ENCODE results near the gene ABR. TPM values are rescaled to one million over a fixed set of nuclear protein-coding genes. Genes with fewer than 3 reads are reported as not detected.

ABR gene
- polyA plus RNA-seq, 1 donor from 2014 or later = 34.5 TPM

DNA sequence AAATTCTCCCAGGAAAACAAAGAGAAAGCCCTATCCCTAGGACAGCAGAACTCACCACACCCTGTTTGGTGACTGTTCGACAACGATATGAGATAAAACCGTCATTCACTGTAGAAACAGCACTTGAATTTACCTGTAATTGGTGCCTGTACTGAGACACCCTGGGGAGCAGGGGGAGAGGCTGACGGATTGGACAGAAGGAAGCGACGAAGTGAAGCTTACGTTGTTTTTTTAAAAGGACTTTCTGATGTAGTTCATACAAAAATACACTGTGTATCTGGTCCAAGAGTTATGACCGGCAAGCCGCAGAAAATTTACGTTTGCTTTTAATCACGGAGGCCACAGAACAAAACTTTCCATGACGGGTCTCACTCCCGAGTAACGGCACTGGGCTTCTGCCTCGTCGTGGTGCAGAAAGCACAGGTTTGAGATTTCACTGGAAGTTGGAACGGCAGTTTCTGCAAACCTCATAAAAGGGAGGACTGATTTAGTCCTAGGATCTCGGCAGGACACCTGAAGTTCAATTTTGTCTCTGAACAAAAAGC lies 209.9 kb downstream of the ABR start:
- Histone ChIP-seq H2AFZ (ENCODE audit: low read depth, low read length) (peak overlapping the region; percentile 16), H3K9ac (ENCODE audit: low read length) (peak overlapping the region; percentile 45), H3K9me3 (ENCODE audit: low read length) (no peaks in the 10 kb centered on the region), H3K9me2 (ENCODE audit: insufficient read depth, low read length) (no peaks in the 10 kb centered on the region), H3F3A (ENCODE audit: insufficient read depth, low read length, poor library complexity, severe bottlenecking) (no peaks in the 10 kb centered on the region), H3K27ac (ENCODE audit: low read length) (peak overlapping the region; percentile 53), H3K79me2 (replicated peaks; ENCODE audit: insufficient read depth, low read length) (peaks cover 62% of the 10 kb centered on the region), H3K4me2 (ENCODE audit: low read length) (peak overlapping the region; percentile 59), H3K36me3 (ENCODE audit: insufficient read depth, low read length) (no peaks in the 10 kb centered on the region), H3K4me3 (ENCODE audit: low read length) (peak overlapping the region; percentile 58), H4K20me1 (ENCODE audit: insufficient read depth) (no peaks in the 10 kb centered on the region), H3K27me3 (ENCODE audit: insufficient read depth, low read depth, low read length) (no peaks in the 10 kb centered on the region)
- TF ChIP-seq, protein P1, sequence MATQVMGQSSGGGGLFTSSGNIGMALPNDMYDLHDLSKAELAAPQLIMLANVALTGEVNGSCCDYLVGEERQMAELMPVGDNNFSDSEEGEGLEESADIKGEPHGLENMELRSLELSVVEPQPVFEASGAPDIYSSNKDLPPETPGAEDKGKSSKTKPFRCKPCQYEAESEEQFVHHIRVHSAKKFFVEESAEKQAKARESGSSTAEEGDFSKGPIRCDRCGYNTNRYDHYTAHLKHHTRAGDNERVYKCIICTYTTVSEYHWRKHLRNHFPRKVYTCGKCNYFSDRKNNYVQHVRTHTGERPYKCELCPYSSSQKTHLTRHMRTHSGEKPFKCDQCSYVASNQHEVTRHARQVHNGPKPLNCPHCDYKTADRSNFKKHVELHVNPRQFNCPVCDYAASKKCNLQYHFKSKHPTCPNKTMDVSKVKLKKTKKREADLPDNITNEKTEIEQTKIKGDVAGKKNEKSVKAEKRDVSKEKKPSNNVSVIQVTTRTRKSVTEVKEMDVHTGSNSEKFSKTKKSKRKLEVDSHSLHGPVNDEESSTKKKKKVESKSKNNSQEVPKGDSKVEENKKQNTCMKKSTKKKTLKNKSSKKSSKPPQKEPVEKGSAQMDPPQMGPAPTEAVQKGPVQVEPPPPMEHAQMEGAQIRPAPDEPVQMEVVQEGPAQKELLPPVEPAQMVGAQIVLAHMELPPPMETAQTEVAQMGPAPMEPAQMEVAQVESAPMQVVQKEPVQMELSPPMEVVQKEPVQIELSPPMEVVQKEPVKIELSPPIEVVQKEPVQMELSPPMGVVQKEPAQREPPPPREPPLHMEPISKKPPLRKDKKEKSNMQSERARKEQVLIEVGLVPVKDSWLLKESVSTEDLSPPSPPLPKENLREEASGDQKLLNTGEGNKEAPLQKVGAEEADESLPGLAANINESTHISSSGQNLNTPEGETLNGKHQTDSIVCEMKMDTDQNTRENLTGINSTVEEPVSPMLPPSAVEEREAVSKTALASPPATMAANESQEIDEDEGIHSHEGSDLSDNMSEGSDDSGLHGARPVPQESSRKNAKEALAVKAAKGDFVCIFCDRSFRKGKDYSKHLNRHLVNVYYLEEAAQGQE (IDR thresholded peaks at IDR 0.05; ENCODE audit: borderline replicate concordance) = no peak
- TF ChIP-seq EZH2 (IDR thresholded peaks at IDR 0.05; ENCODE audit: borderline replicate concordance, insufficient read depth, low read length, poor library complexity, severe bottlenecking) = no peak
- no peak for TF ChIP-seq MXI1 (conservative IDR thresholded peaks at IDR 0.05; ENCODE audit: poor library complexity, severe bottlenecking)
- no peak for TF ChIP-seq EP300 (conservative IDR thresholded peaks at IDR 0.05; ENCODE audit: poor library complexity, severe bottlenecking)
- TF ChIP-seq TAF1 (IDR thresholded peaks at IDR 0.05; ENCODE audit: low read depth) = no peak
- TF ChIP-seq POLR2AphosphoS5 (IDR thresholded peaks at IDR 0.05) = no peak
- TF ChIP-seq, protein P2, sequence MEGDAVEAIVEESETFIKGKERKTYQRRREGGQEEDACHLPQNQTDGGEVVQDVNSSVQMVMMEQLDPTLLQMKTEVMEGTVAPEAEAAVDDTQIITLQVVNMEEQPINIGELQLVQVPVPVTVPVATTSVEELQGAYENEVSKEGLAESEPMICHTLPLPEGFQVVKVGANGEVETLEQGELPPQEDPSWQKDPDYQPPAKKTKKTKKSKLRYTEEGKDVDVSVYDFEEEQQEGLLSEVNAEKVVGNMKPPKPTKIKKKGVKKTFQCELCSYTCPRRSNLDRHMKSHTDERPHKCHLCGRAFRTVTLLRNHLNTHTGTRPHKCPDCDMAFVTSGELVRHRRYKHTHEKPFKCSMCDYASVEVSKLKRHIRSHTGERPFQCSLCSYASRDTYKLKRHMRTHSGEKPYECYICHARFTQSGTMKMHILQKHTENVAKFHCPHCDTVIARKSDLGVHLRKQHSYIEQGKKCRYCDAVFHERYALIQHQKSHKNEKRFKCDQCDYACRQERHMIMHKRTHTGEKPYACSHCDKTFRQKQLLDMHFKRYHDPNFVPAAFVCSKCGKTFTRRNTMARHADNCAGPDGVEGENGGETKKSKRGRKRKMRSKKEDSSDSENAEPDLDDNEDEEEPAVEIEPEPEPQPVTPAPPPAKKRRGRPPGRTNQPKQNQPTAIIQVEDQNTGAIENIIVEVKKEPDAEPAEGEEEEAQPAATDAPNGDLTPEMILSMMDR (IDR thresholded peaks at IDR 0.05; ENCODE audit: poor library complexity, severe bottlenecking) = no peak
- TF ChIP-seq SMC3 (conservative IDR thresholded peaks at IDR 0.05; ENCODE audit: poor library complexity) = no peak

DNA sequence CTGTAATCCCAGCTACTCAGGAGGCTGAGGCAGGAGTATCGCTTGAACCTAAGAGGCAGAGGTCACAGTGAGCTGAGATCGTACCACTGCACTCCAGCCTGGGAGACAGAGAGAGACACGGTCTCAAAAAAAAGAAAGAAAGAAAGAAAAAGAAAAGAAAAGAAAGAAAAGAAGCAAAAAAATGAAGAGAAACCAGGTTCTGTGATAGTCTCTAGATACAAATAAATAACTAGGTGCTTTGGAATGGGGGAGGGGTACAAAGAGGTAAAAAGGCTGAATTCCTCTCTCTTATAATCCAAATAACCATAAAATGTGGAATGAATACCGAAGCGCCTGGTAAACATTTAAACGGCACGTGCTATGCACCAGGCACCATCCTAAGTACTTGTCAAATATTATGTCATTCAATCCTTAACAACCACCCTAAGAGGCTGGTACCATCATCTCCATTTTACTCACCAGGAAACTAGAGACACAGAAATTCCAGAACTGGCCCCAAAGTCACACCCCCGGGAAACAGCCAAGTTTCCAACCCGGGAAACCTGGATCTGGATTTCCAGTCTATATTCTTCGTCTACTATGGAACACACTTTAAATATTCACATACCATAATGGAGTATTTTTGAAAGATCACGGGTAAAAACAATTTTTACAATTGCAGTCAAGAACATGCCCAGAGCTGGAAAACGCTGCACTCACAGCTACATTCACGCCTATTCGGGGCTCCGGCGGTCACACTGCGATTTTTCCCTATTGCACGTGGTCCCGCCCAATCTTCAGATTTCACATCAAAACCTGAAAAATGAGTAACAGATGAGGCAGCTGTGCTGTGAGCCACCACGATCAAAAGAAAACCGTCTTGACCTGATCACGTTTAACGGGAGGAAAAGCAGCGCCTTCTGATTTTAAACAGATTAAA lies 210.7 kb downstream of the ABR start:
- no peaks in the 10 kb centered on the region for H3F3A ChIP-seq (ENCODE audit: insufficient read depth, low read length, poor library complexity, severe bottlenecking)
- no peaks in the 10 kb centered on the region for H3K9me3 ChIP-seq (ENCODE audit: low read length)
- peak overlapping the region; percentile 59 for H3K4me2 ChIP-seq (ENCODE audit: low read length)
- H3K27me3 ChIP-seq (ENCODE audit: insufficient read depth, low read depth, low read length) = no peaks in the 10 kb centered on the region
- H3K4me3 ChIP-seq (ENCODE audit: low read length) = peak overlapping the region; percentile 58
- H3K9me2 ChIP-seq (ENCODE audit: insufficient read depth, low read length) = no peaks in the 10 kb centered on the region
- peak overlapping the region; percentile 16 for H2AFZ ChIP-seq (ENCODE audit: low read depth, low read length)
- no peaks in the 10 kb centered on the region for H4K20me1 ChIP-seq (ENCODE audit: insufficient read depth)
- TF ChIP-seq EZH2 (IDR thresholded peaks at IDR 0.05; ENCODE audit: borderline replicate concordance, insufficient read depth, low read length, poor library complexity, severe bottlenecking) (no peak), SMC3 (conservative IDR thresholded peaks at IDR 0.05; ENCODE audit: poor library complexity) (no peak), TAF1 (IDR thresholded peaks at IDR 0.05; ENCODE audit: low read depth) (no peak), MXI1 (conservative IDR thresholded peaks at IDR 0.05; ENCODE audit: poor library complexity, severe bottlenecking) (no peak), EP300 (conservative IDR thresholded peaks at IDR 0.05; ENCODE audit: poor library complexity, severe bottlenecking) (no peak), POLR2AphosphoS5 (IDR thresholded peaks at IDR 0.05) (no peak), RAD21 (conservative IDR thresholded peaks at IDR 0.05) (no peak)
- TF ChIP-seq, protein P1 (IDR thresholded peaks at IDR 0.05; ENCODE audit: borderline replicate concordance) = no peak
- TF ChIP-seq, protein P2 (IDR thresholded peaks at IDR 0.05; ENCODE audit: poor library complexity, severe bottlenecking) = no peak
- no peaks in the 10 kb centered on the region for H3K36me3 ChIP-seq (ENCODE audit: insufficient read depth, low read length)
- peak overlapping the region; percentile 45 for H3K9ac ChIP-seq (ENCODE audit: low read length)
- peak overlapping the region; percentile 53 for H3K27ac ChIP-seq (ENCODE audit: low read length)
- peaks cover 57% of the 10 kb centered on the region for H3K79me2 ChIP-seq (replicated peaks; ENCODE audit: insufficient read depth, low read length)
